GM19397 (cell line): ENCODE data around the gene TMEM207.

ENCODE experiments used
- ATAC-seq: cut with Tn5 transposase; IDR thresholded peaks from one replicate; pipeline ENCODE4 v1.9.1; 2021; ENCODE audit warnings: mild to moderate bottlenecking, moderate library complexity; ENCODE audit not compliant: unreplicated experiment

The TMEM207 gene

DNA sequence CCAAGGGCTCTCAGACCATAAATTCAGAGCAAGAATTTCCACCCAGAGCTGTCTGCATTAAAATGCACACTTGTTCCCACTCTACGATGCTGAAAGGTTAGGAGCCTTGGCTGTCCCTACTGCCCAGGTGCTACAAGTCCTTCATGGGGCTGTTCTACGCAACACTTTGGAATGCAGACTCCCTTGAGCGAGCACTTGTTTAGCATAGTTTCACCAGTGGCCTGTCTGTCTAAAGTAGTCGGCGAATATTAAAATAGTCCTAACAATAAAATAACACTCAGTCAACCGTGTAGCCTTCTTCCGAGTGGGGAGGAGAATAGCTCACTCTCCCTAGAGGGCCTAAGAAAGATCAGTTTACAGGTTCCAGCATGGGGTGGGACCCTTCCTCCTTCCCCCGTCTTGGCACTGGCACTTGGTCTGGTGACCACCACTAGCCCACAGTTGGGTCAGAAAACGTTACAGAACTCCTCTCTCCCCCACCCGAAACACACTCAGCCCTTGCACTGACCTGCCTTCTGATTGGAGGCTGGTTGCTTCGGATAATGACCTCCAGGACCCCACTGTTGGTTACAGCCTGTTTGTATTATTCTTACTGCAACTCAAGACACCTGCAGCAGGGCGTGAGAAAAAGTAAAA lies 62.0 kb downstream of the TMEM207 start, which contains the start of gene CLDN16:
CLDN16 (plus strand) TSS at position 586 of the 636 bp plus-strand sequence. CDS start 167 bp downstream, outside the sequence.
- ATAC-seq: no peak

DNA sequence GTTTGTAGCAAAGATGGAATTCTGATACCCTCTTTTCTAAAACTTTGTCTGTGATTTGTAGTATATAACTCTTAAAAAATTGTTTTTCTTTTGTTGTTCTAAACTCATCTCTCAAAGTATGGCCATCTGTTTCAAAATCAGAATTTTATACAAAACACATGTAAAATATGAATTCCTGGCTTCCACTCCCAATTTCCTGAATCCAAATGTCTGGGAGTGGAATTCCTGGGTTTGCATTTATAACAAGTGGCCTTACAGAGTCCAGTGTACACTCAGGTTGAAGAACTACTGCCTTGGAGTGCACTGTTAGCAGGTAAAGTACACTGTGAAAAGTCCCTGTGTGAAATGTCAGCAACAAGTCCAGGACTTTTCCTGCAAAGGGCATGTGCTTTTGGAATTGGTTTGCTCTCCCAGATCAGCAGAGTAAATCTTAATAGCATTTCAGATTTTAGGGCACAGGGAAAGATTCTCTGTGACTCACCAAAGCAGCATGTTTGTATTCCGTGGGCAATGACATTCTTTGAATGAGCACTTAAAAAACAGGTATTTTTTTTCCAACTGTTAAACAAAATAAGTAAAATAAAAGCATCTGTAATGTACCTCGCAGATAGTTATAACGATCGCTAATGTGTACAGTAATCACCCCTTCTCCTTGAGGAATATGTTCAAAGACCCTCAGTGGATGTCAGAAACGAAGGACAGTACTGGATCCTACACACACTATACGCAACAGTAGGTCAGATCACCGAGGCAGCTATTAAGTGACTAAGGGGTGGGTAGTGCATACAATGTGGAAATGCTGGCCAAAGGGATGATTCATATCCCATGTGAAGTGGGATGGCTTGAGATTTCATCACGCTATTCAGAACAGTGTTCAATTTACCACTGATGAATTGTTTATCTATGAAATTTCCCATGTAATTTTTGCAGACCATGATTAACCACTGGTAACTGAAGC lies 63.7 kb downstream of the TMEM207 start:
- no peak for ATAC-seq

DNA sequence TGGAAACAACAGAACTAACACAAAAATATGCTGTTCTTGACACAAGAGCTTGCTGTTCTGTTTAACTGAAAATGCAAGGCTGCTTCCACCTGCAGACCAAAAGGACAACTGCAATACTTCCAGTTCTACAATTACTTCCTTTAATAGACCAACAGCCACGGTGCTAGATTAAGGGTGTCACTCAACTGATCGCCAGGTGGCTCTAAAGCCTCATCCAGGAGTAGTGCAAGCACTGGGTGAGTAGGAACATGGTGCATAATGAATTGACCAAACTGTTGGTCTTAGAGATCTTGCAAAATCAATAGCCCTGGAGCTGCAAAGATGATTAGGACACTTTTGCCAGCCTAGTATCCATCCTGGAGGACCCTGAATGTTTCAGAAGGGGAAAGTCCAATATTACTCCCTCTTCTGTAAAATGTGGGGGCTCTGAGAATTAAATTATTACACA lies 65.4 kb downstream of the TMEM207 start:
- peak; percentile 82 for ATAC-seq

DNA sequence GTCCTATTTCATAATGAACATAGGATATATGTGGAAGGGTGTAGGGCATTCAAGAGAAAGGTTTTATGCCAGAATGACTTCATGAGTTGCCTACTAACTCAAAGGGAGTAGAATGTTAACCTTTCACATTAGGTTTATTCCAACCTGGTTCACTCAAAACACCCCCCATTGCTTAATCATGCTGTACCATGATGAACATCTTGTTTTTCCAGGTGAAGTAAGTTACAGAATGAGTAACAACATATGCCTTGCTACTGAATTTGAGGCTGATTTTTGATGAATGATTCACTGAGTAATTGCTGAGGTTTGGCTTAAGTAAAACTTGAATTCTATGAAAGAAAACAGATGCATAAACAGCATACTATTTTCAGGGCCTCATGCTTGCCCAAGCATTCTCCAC lies 67.6 kb downstream of the TMEM207 start:
- no peak for ATAC-seq

DNA sequence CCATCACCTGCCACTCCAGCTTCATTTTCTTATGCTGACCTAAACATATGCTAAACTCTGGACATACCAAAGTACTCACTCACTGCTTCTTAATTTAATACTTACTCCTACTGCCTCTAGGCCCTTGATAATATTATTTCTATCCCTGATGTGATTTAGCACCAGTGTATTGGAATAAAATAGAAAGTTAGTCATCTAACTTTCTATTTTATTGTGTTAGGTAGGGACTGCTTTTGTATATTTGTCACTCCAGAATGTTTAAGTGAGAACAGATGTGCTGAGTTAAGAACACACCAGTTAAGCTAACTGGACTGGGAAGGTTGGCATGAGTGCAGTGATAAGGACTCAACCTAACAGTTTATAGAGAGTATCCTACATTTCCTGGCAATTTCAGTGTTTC lies 68.3 kb downstream of the TMEM207 start:
- no peak for ATAC-seq

DNA sequence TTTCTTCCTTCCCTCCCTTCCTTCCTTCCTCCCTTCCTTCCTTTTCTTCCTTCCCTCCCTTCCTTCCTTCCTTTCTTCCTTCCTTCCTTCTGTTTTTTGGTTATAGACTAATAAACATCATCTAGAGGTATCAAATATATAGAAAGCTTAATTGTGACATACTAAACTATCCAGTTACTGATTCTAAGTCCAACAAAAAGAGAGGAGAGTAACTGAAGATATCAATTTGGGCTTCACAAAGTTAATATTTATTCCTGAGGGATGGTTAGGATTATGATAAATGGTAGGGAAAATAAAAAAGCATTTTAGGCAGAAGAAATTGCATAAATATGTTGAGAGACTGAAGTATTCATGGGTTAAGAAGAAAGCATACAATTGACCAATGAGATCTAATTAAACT lies 69.5 kb downstream of the TMEM207 start:
- ATAC-seq: no peak
